Right lobe of liver (tissue), 6 donors: ENCODE measurements around the gene RPL11. TPM values are rescaled to one million over a fixed set of nuclear protein-coding genes. Genes with fewer than 3 reads are reported as not detected.
"Not testable (repeated sequence)": the region's sequence is repeated elsewhere in the genome, so short reads cannot be mapped to it uniquely, and the experiment has no call there.

Experiments used
- ATAC-seq, 4 donors: fragments of 200-7000 bp; cut with Tn5 transposase; one replicate each; pipeline ENCODE4 v1.9.1; 2020; ENCODE audit warnings: mild to moderate bottlenecking in 4 of 4, moderate library complexity in 4 of 4
- DNase-seq, 3 donors: peaks; one replicate each; pipeline ENCODE4 v3.0.0-alpha.2; 2020
- H3K27ac ChIP-seq, 3 donors: fragments of 200-600 bp; one replicate each; pipeline ENCODE4 v1.8.0; 2022
- H3K27me3 ChIP-seq, 2 donors: fragments of 200-600 bp; one replicate each; pipeline ENCODE4 v1.8.0; 2022
- H3K36me3 ChIP-seq, 4 donors: fragments of 200-600 bp; sonication (generic) in 1 of 4; one replicate each; pipeline versions ENCODE4 v1.5.1 to v1.8.0; 2017 to 2022; ENCODE audit warnings: control low read depth in 1 of 4
- H3K4me1 ChIP-seq, 4 donors: fragments of 200-600 bp; sonication (generic) in 1 of 4; one replicate each; pipeline versions ENCODE4 v1.5.1 to v1.8.0; 2017 to 2022; ENCODE audit warnings: control low read depth in 1 of 4
- H3K4me3 ChIP-seq, 3 donors: fragments of 200-600 bp; one replicate each; pipeline ENCODE4 v1.8.0; 2022
- H3K9me3 ChIP-seq, 4 donors: fragments of 200-600 bp; sonication (generic) in 1 of 4; one replicate each; pipeline versions ENCODE4 v1.5.1 to v1.8.0; 2017 to 2022; ENCODE audit warnings: control low read depth in 1 of 4
- POLR2A ChIP-seq: fragments of 450-650 bp; IDR thresholded peaks from one replicate; pipeline ENCODE4 v1.6.1; 2017; ENCODE audit warnings: antibody characterized with exemption, mild to moderate bottlenecking
- WGBS: methylation state at CpG from one replicate; pipeline ENCODE4 v1.1.6; 2018; ENCODE audit warnings: low coverage, low lambda C conversion rate; ENCODE audit not compliant: insufficient coverage; ENCODE audit errors: missing lambda C conversion rate; 5-methylcytosine and 5-hydroxymethylcytosine counted together
- intact Hi-C, 2 donors: fragments of 100-400 bp; cut with DNase I; formaldehyde crosslinking; loops; one replicate each; pipeline versions ENCODE4 v1.11.2 to v1.14.1; 2022
- total RNA-seq, 6 experiments: library from RNA; depleted of rRNA in 2 of 6; stranded (reverse); fragments of >200 nt in 2 of 6; fragmentation: NEBNext Ultra II Directional in 3 of 6; extraction: Animal tissue kit (Norgen Biotek cat#: 25700) in 3 of 6; gene quantifications; one replicate each; pipeline versions ENCODE4 v1.1.0 to v1.2.4, GENCODE V29; 2016 to 2023
- TF ChIP-seq, protein P1 (sequence below), 4 donors: fragments of 200-600 bp in 3 of 4; fragments of 450-650 bp in 1 of 4; IDR thresholded peaks; one replicate each; pipeline versions ENCODE4 v1.5.1 to v1.8.0; 2016 to 2022; ENCODE audit warnings: antibody characterized with exemption in 4 of 4, mild to moderate bottlenecking in 2 of 4
- donor health status: DM: no; HTN: yes; CAD: no.
- donor health status: DM: no; HTN: no; CAD: no.
- donor health status: DM: no; HTN: no; CAD: no.
- donor health status: DM: no; HTN: yes; CAD: no.
- donor health status: DM: no; HTN: yes; CAD: no.

The RPL11 gene
- total RNA-seq, 6 experiments from 2014 or later = 341 to 471 (median 405) TPM

DNA sequence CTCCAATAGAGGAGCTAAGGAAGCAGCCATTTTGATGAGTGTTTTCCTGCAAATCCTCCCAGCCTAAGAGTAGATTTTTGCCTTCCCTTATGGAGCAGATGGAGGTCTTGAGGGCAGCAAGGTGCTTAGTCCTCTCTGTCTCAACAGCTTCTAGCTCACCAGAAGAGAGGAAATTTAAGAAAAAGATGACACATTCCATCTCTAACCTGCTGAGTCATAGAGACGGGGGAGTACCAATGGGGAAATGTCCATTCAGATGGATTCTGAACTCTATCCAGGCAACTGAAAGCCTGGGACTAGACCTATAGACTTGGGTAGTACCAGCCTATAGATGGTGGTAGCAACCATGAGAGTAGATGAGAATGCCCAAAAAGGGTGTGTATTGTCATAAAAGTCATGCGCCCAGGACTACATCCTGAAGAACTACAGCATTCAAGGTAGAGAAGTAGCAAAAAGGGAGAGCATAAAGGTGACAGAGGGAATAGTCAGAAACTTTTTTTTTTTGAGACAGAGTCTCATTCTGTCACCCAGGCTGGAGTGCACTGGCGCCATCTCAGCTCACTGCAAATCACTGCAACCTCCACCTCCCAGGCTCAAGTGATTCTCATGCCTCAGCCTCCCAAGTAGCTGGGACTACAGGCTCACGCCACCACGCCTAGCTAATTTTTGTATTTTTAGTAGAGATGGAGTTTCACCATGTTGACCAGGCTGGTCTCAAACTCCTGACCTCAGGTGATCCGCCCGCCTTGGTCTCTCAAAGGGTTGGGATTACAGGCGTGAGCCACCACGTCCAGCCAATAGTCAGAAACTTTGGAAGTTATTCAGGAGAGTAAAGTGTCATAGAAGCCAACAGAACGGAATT, 41.0 kb downstream of the RPL11 start:
- Histone ChIP-seq H3K4me3 (no peak overlapping the region), H3K27me3 (no peaks in the 10 kb centered on the region), H3K27ac (no peak overlapping the region), H3K36me3 (no peaks in the 10 kb centered on the region), H3K9me3 (no peaks in the 10 kb centered on the region), H3K4me1 (peaks cover 0 to 44% (median 19%) of the 10 kb centered on the region in 4 donors)
- 96% methylated on average over 8 of the region's 10 CpGs for WGBS
- intact Hi-C loops = no loop called here
- DNase-seq = no peak
- no peak for ATAC-seq
- no peak for TF ChIP-seq POLR2A
- TF ChIP-seq, protein P1, sequence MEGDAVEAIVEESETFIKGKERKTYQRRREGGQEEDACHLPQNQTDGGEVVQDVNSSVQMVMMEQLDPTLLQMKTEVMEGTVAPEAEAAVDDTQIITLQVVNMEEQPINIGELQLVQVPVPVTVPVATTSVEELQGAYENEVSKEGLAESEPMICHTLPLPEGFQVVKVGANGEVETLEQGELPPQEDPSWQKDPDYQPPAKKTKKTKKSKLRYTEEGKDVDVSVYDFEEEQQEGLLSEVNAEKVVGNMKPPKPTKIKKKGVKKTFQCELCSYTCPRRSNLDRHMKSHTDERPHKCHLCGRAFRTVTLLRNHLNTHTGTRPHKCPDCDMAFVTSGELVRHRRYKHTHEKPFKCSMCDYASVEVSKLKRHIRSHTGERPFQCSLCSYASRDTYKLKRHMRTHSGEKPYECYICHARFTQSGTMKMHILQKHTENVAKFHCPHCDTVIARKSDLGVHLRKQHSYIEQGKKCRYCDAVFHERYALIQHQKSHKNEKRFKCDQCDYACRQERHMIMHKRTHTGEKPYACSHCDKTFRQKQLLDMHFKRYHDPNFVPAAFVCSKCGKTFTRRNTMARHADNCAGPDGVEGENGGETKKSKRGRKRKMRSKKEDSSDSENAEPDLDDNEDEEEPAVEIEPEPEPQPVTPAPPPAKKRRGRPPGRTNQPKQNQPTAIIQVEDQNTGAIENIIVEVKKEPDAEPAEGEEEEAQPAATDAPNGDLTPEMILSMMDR (IDR thresholded peaks at IDR 0.05) = no peak

DNA sequence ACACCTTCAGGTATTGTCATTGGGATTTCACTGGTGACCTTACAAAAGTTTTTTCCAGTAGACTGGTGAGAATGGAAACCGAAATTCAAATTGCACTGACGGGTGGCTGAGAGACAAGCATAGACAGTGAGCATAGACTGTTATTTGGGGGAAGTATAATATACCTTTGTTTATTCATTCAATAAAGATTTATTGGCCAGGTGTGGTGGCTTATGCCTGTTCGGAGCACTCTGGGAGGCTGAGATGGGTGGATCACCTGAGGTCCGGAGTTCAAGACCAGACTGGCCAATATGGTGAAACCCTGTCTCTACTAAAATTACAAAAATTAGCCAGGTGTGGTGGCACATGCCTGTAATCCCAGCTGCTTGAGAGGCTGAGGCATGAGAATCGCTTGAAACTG, 41.7 kb downstream of the RPL11 start:
- H3K27me3 ChIP-seq, H3K36me3 ChIP-seq, intact Hi-C loops, H3K4me3 ChIP-seq, H3K27ac ChIP-seq, H3K9me3 ChIP-seq, DNase-seq, ATAC-seq: not testable (repeated sequence)
- H3K4me1 ChIP-seq = peaks cover 0 to 37% (median 15%) of the 10 kb centered on the region in 4 donors
- WGBS = 92% methylated on average over 4 of the region's 5 CpGs

DNA sequence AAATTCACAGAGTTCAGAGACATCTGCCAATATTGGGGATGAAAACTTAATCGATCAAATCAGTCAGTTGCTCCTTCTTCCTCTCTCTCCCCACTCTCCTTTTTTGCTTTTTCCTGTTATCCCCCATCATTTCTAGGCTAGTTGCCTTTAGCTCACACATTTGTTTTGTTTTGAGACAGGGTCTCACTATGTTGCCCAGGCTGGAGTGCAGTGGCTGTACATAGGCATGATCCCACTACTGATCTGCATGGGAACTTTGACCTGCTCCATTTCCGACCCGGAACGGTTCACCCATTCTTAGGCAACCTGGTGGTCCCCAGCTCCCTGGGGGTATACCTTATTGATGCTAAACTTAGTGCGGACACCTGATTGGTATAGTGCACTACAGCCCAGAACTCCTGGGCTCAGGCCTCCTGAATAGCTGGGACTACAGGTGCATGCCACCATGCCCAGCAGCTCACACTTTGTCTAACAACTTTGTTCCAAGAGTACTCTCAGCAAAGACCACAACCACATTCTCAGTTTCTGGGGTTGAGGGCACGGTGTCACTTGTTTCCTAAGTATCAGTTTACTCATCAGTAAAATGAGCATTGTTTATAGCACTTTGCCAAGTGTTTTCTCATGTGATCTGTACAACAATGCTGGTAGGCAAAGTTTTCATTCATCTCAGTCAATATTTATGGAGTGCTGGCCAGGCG, 45.0 kb downstream of the RPL11 start:
- no peak overlapping the region for H3K27ac ChIP-seq
- no peak for TF ChIP-seq POLR2A
- TF ChIP-seq, protein P1 (IDR thresholded peaks at IDR 0.05) = no peak
- no peak for ATAC-seq
- H3K27me3 ChIP-seq = no peaks in the 10 kb centered on the region
- no peak for DNase-seq
- no peaks in the 10 kb centered on the region for H3K36me3 ChIP-seq
- H3K4me3 ChIP-seq = no peak overlapping the region
- intact Hi-C loops = no loop called here
- H3K4me1 ChIP-seq = peaks cover 0 to 19% (median 7%) of the 10 kb centered on the region in 4 donors
- WGBS = 79% methylated on average over 7 of the region's 7 CpGs
- no peaks in the 10 kb centered on the region for H3K9me3 ChIP-seq

- no peak overlapping the region for H3K4me3 ChIP-seq
- 89% methylated on average over 5 of the region's 5 CpGs for WGBS
- H3K27me3 ChIP-seq = no peaks in the 10 kb centered on the region
- DNase-seq (no peak), ATAC-seq (no peak)
- no peaks in the 10 kb centered on the region for H3K36me3 ChIP-seq
- TF ChIP-seq, protein P1 (IDR thresholded peaks at IDR 0.05) = no peak
- intact Hi-C loops = loop anchor here in 1 of 2 donors (10.0 kb wide), 1 partner anchor 47 kb away; the partner anchor contains the start of gene RPL11
- H3K4me1 ChIP-seq = peaks cover 0 to 26% (median 6%) of the 10 kb centered on the region in 4 donors
- H3K9me3 ChIP-seq = no peaks in the 10 kb centered on the region
- no peak overlapping the region for H3K27ac ChIP-seq
Observed at GRCh38 chr1:23741609-23742008, 50.0 kb downstream of the RPL11 start.
